Activated CD8-positive, alpha-beta memory T cell treated with anti-CD3 and anti-CD28 coated beads, Interleukin-2, amount 50 U/mL, for 24 hours (primary cell): ENCODE results near the gene CRTAC1.
"Not testable (repeated sequence)": the region's sequence is repeated elsewhere in the genome, so short reads cannot be mapped to it uniquely, and the experiment has no call there.

ENCODE experiments used
- DNase-seq: peaks from one replicate; pipeline ENCODE4 v3.0.0-alpha.2; 2020; ENCODE audit errors: extremely low read depth

The CRTAC1 gene

DNA sequence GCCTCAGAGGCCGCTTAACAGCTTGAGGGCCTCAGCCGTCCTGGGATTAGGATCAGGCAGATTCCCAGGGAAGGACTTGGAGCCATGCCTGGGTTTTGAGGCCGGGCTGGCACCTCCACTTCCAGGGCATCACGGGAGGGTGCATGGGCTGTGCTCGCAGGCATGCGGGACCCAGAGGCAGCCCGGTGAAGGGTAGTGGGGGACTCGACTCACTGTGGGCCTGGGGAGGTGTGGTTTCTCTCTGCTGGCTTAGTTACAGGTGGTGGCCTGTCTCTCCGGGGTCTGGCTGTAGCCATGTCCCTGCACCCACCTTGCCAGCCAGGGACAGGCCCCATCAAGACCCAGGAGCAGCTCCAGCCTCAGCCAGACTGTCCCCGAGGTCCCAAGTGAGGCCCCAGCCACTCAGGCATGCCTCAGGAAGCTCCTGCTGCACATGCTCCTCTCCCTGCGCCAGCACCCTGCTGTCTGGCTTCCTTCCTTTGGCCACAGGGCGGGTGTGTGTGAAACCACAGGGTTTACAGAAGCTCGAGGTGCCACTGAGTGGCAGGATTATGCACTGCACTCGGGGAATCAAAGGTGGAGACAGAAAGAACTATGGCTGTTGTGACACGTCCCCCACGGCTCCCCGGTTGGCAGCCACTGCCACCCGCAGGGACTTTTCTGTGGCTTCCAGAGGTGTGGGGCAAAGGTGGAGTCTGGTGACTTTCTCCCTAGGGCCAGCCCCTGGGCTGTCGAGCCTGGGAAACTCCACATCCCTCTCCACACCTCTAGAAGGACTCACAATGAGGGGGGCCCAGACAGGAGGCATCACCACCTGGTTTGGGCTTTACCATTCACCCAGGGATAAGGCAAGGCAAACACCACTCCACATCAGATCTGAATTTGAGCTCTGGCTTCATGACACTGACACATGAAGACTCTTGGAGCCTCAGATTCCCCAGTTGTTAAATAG, 161.1 kb downstream of the CRTAC1 start:
- DNase-seq: peak; percentile 62

DNA sequence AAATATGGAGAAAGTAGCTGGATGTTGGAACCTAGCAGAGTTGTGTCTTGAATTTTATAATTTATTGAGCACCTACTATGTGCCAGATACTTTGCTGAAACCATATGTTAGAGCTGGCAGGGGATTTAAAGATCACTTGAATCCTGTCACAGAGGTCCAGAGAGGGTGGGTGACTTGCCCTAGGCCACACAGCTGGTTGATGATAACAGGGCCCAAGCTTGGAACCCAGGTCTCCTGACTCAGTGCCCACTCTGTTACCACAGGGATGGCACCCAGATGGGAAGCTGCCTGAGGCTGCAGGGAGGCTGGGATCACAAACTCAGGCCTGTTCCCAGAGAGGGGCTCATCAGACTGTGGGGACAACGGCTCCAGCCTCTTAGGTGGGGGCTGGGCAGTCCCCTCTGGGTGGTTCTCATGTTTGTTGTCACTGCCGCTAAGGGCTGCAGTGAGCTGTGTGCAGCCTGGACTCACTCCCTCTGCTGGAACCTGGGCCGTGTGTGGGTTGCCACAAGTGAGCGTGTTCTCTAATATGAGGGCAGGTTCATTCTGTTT, 162.2 kb downstream of the CRTAC1 start:
- DNase-seq: no peak

DNA sequence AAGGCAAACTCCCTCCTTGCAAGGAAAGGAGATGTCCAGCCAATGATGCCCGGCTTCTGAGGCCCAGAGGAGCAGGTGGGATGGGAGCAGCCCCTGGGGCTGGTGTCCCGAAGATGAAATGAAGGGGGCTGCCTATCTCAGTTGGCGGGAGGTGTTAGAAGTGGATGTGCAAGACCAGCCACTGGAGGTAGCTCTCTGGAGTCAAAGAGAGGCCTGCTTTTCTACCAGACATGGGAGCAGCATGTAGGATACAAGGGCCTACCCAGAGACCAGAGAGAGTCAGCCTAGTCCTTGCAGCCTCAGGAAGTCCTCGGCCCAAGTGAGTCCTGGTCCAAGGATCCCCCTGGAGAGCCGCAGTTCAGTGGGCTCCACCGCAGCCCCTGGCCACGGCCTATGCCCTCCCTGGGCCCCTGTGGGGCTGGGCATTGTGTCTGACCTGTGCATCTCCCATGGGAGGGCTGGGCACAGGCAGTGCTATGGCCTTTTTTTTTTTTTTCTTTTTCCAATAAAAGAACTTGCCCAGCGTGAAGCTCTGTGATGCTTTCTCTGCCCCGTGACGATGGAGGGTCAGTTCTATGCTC, 163.1 kb downstream of the CRTAC1 start:
- DNase-seq: no peak

DNA sequence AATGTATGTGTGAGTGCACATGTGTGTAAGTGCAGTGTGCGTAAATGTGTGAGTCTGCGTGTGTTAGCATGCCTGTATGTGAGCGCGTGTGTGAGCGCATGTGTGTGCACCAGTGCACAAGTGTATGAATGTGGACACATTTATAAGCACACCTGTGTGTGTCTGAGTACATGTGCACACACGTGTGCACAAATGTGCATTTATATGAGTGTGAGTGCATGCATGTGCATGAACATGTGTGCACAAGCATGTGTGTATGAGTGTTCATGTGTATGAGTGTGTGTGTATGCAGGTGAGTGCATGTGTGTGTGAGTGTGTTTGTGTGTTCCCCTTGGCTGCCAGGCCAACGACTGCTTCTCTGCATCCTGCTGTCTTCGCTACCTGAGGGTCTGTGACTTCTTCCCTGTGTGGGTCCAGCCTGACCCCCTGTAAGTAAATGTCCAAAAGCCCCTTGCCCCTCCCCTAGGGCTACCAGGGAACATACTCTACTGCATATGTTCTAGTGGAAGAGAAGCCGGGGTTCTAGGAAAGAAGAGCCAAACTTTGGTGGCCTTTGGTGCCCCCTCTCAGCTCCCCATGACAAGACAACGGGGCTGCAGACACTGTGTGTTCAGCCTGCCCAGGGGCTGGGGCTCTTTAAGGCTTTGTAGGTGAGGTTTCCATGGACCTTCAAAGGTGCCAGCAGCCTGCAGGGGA, 163.7 kb downstream of the CRTAC1 start:
- no peak for DNase-seq

DNA sequence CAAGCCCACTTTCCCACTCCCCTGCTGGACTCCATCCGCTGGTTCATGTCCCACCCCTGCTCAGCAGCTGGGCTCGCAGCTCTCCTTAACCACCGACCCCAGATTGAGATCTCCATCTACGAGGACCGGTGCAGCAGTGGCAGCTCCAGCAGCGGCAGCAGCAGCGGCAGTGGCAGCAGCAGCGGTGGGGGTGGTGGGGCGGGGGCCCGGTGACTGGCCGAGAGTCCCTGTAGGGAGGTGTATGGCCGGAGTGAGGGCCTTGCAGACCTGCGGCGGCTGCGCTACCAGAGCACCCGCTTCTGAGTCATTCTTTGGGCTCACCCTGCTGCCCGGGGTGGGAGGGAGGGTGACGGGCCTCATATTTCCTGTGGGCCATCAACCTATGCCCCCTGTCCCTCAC, 164.9 kb downstream of the CRTAC1 start:
- no peak for DNase-seq

DNA sequence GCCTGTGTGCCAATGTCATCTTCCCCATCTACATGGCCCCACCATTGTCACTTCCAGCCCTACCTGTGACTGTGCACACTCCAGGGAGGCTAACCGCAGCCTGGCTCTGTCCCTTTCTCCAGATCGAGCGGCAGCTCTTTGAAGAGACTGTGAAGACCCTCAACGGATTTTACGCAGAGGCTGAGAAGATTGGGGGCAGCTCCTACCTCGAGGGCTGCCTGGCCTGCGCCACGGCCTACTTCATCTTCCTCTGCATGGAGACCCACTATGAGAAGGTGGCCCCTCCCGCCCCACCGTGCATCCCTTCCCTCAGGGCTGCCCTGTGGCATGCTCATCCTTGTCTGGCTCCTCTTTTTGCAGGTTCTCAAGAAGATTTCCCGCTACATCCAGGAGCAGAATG, 166.6 kb downstream of the CRTAC1 start:
- no peak for DNase-seq

DNA sequence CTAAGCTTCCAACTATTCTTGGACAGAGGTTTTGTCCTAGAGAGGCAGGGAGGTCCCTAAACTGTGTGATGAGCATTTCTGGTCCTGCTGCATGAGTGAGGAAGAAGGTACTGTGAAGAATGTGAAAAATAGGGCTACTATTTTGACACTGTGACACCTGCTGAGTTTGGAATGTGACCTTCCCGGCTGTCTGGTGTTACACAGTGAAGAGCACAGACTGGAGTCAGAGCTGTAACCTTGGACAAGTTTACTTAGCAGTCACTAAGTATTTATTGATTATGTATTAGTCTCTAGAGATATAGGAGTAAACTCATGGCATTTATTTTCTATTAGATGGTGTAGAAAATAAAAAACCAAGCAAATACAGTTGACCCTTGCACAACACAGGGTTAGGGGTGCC, 168.5 kb downstream of the CRTAC1 start:
- no peak for DNase-seq

DNA sequence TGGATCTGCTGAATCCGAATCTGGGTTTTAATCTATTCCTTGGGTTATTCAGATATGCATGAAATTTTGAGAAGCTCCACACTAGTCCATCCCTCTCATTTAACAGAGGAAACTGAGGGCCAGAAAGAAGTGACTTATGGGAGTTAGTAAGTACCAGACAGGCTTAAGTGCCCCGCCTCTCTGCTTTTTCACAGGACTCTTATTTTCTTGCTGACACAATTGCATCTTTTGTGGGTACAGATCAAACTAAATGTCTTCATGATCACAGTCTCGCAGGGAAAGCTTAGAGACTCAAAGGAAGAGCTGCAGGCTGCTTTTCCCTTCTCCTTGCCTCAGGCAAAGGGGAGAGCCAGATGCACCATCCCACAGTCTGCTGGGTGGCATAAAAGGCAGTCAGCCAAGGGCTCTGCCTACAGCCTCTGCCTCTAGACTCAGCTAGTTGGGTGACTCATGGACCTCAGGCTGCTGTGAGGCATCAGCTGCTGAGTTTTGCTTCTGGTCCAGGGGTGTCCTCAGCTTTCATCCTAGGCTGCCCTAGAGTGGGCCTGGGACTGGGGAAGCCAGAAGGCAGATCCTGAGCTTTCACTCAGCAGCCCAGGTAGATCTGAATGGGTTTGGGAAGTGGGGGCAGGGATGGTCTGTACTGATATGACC, 169.2 kb downstream of the CRTAC1 start:
- no peak for DNase-seq

DNA sequence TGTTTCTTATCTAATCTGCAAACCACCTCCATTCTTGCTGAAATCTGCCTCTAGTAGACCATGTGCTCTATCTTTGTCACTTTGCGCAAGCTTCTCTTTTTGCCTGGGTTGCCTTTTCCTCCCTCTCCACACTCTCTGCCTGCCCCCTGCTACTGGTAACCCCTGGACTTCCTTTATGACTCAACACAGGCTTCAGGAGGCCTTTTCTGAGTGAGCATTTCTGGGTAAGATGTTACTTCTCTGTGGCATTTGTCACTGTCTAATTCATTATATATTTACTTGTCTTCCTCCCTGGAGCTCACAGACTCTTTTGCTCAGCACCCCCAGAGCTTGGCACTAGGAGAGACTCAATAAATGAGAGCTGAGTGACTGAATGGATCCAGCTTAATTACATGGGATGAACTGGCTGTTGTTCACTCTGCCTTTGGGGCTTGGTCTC, 172.4 kb downstream of the CRTAC1 start:
- no peak for DNase-seq

DNA sequence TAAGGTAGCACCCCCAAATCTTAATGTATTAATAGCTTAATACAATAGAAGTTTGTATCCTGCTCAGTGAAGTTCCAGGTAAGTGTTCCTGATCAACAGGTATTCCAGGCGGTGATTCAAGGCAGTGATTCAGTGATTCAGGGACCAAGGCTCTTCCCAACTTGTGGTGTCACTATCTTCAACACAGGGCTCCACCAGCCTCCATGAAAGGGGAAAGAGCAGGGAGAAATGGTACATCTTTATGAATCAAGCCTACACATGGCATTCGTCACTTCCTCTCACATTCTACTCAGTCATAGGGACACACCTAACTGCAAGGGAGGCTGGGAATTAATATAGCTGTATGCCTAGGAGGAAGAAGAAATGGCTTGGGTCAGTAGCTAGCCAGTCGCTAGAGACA, 175.7 kb downstream of the CRTAC1 start:
- DNase-seq: no peak

DNA sequence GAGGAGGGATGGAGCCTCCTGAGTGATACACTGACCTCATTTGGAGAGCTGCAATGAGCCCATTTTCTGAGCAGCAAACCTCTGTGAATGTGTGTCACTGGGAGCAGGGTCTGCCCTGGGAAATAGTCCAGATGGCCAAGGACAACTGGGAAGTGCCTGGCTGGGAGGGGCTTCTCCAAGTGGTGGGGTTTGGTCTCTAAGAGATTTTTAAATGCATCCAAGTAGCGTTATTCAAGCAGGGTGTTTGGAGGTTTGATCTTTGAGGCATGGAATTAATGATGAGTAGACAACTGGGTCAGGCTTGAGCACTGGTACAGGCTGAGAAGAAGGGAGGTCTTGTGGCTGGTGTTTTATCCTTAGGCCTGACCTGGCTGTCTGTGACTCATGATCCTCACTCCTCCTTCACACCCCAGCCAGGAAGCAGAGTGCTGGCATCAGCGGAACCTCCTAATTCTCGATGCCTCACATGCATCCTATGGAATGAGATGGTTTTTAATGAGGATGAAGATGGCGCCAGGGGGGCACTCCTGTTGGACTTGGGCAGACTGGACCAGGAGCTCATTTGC, 177.5 kb downstream of the CRTAC1 start:
- DNase-seq: no peak

DNA sequence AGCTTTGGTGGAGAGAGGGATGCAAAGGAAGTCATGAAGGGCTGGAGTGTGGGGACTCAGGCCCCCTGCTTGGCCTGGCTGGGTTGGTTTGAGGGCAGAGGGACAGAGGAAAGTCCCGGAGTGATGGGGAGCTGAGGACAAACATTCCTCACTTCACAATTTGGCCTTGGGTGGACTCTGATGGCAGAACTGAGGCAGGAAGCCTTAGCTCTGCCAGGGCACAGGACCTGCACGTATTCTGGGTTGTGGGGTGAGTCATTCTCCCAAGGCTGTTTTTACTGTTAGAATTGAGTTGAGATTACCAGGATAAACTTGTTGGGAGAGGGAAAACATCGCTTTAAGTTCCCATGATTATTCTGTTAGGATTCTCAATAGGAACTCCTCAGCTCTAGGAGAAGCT, 178.1 kb downstream of the CRTAC1 start:
- no peak for DNase-seq

DNA sequence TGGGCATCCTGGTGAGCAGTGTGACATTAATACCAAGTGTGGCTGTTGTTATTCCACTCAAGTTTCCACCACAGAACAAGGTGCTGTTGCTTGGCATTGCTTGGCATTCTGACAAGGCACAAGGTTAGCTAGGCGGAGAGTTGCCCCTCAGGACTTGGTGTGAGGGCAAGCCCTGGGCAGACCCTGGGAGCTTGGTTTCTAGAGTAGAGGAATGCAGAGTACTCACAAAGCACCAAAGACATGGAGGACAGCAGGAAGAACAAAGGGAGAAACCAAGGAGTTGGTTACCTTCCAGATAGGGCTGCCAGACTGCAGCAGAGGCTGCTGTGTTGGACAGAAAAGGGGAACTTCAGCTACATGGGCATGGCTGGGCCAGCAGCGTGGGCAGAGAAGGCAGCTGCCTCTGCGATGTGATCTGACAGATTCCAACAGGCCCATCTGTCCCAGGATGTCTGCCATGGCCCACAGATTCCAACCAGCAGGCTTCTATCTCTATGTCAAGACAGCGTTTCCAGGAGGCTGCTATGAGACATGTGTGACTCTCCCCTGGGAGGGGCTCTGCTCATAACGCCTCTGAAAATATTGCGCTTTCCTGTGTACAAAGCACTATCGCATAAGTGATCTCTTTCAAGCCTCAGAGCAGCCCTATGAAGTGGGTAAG, 178.9 kb downstream of the CRTAC1 start:
- DNase-seq: no peak

DNA sequence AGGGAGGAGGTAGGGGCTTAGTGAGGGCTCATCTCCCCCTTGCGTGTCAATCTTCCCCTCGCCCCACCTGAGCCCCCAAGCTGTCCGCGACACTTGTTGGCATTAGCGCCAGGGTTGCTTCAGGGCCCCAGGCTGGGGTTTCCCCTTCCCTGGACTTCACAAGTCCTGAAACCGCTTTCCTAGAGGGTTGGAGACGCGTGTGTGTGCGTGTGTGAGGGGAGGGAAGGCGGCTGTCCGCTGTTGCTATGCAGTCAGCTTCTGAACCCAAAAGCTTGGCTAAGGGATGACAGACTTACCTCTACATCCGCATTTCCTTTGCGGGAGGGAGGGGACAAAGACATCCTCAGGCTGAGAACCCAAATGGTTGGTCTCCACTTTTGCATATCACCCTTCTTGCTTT, 180.0 kb downstream of the CRTAC1 start:
- DNase-seq: no peak

DNA sequence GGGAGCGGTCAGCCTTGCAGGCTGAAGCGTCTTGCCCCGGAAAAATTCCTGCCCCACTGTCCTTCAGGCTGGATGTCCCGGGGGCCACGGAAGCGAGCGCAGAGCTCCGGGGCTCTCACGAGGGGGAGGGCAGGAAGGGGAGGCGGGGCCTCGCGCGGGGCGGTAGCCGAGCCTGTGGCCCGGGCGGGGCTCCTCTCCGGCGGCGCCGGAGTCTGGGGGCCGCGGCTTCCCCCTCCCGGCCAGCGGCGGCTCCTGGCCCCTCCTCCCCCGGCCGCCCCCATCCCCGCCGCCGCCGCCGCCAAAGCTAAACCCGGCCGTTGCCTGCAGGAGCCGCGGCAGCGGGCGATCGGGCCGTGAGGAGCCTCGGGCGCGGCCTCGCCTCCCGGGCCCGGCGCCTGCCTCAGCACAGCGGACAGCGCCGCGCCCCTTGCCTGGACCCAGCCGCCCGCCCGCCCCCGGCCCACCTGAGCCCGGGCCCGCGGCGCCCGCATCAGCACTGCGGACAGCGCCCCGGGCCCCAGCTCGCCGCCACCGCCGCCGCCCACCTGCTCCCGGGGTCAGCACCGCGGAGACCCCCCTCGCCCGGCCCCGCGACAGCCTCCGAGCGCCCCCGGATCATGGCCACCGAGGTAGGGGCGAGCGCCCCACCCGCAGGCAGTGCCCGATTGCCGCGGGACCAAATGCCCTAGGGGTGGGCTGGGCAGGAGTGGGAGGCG, 180.6 kb downstream of the CRTAC1 start, which contains the start of gene GOLGA7B:
Gene GOLGA7B, plus strand, starts transcription at position 157 of the 716 bp plus-strand sequence. Its CDS starts 461 bp downstream, at position 618.
- no peak for DNase-seq

DNA sequence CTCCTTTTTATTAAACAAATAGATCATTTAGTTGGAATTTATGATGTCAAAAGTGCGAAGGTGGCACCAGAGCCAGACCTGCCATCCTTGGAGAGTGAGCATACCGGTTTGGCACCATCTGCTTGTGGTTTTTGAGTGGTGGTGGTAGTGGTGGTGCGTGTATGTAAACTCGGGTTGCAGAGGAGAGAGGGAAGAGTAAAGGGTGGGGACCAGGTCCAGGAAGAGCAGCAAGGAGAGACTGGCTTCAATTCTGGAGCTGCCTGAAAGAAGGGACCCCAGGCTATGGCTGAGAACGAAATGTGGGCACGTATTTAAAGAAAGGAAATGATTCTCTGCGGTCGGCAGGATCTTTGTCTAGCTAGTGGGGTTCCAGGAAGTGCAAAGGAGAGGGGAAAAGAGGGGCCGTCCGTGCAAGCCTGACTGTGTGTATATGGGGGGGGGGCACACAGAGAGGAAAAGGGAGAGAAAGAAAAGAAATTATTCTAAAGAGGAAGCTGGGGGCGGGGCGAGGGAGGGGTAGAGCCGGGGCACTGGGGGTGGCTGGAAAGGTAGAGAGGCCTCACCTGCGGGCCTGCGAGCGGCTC, 181.2 kb downstream of the CRTAC1 start:
- no peak for DNase-seq

DNA sequence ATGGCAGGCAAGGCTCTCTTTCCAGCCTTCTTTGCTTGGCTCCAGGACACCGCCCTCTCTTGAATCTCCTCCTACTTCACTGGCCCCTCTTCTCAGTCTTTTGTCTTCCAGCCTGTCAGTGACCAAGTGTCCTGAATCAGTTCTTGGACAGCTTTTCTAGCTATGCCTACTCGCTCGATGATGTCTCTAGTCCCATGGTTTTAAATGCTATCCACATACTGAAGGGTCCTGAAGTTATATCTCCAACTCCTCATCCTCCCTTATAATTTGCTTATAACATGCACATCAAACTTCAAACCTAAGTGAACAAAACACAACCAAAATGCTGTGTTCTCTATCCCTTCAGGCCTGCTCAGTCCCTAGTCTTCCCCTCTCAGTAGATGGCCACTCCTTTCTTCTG, 185.7 kb downstream of the CRTAC1 start:
- DNase-seq: no peak

DNA sequence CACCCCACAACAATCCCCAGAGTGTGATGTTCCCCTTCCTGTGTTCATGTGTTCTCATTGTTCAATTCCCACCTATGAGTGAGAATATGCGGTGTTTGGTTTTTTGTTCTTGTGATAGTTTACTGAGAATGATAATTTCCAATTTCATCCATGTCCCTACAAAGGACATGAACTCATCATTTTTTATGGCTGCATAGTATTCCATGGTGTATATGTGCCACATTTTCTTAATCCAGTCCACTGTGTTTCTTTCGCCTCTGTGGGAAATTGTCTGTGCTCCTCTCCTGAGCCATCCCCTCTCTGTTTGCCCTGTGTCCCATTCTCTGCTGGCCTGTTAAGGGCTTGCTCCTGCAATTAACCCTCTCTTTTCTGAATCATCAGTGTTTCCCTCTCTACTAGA, 186.4 kb downstream of the CRTAC1 start:
- not testable (repeated sequence) for DNase-seq

DNA sequence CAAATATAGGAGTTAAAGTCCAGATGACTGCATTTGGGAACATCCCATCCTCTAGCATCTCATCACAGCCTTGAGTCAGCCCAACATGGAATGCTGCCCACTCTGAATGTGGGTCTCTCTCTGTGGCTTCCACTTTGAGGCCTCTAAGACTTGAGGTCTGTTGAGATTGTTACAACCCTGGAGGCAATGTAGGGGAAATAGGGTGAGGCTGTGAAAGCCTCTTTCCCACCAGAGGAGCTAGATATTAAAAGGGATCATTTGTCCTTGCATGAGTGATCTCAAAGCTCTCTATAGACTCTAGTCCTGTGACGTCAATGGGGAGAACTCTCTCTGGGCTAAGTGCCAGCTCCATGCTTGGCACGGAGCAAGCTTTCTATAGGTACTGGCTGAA, 187.1 kb downstream of the CRTAC1 start:
- no peak for DNase-seq
